HepG2 (cell line): ENCODE measurements around the gene ELL. TPM values are rescaled to one million over a fixed set of nuclear protein-coding genes. Genes with fewer than 3 reads are reported as not detected.
A peak's percentile ranks its signal among the peaks of the same experiment; 100 is the strongest.

Experiments used
- BRF2 ChIP-seq: sonication (generic); formaldehyde crosslinking; IDR thresholded peaks from 2 replicates; pipeline ENCODE4 v1.8.1; 2022; ENCODE audit warnings: mild to moderate bottlenecking, missing genetic modification reagents
- EP300 ChIP-seq, 3 experiments: sonication (generic) in 1 of 3; formaldehyde crosslinking in 1 of 3; IDR thresholded peaks; 2 replicates each; pipeline versions ENCODE4 v1.5.1 to v1.6.1; 2011 to 2020; ENCODE audit warnings: low read depth in 2 of 3, low read length in 2 of 3, borderline replicate concordance in 1 of 3, improper control_type of control experiment in 1 of 3, mild to moderate bottlenecking in 1 of 3, missing genetic modification reagents in 1 of 3, moderate library complexity in 1 of 3
- HNRNPK ChIP-seq: fragments of 200-400 bp; formaldehyde crosslinking; IDR thresholded peaks from 2 replicates; pipeline ENCODE4 v1.6.1; 2018; ENCODE audit warnings: low read length, low read depth, moderate library complexity, mild to moderate bottlenecking; ENCODE audit not compliant: poor library complexity, severe bottlenecking
- HNRNPL ChIP-seq: fragments of 200-400 bp; formaldehyde crosslinking; IDR thresholded peaks from 2 replicates; pipeline ENCODE4 v1.6.1; 2017; ENCODE audit warnings: mild to moderate bottlenecking, low read depth, low read length
- KLF11 ChIP-seq: IDR thresholded peaks from 2 replicates; pipeline ENCODE4 v1.6.1; 2016; ENCODE audit warnings: missing compliant biosample characterization
- KMT2B ChIP-seq: IDR thresholded peaks from 2 replicates; pipeline ENCODE4 v1.6.1; 2016; ENCODE audit warnings: missing genetic modification reagents, missing compliant biosample characterization
- MXI1 ChIP-seq: IDR thresholded peaks from 3 replicates; pipeline ENCODE4 v1.6.1; 2012; ENCODE audit warnings: low read depth, low read length, inconsistent platforms, borderline replicate concordance
- NBN ChIP-seq: fragments of 450-650 bp; conservative IDR thresholded peaks from 2 replicates; pipeline ENCODE4 v1.6.1; 2017
- NFKBIZ ChIP-seq: IDR thresholded peaks from 2 replicates; pipeline ENCODE4 v1.6.1; 2018; ENCODE audit warnings: missing genetic modification reagents, missing compliant biosample characterization
- PCBP1 ChIP-seq: fragments of 200-400 bp; formaldehyde crosslinking; IDR thresholded peaks from 2 replicates; pipeline ENCODE4 v1.6.1; 2017; ENCODE audit warnings: mild to moderate bottlenecking, low read depth, low read length, borderline replicate concordance
- RARG ChIP-seq: sonication (generic); formaldehyde crosslinking; IDR thresholded peaks from 2 replicates; pipeline ENCODE4 v1.4.0; 2020; ENCODE audit warnings: low read depth, mild to moderate bottlenecking, missing genetic modification reagents
- RNF2 ChIP-seq: fragments of 450-650 bp; conservative IDR thresholded peaks from 2 replicates; pipeline ENCODE4 v1.6.1; 2016; ENCODE audit warnings: low read depth
- SATB2 ChIP-seq: sonication (generic); formaldehyde crosslinking; IDR thresholded peaks from 2 replicates; pipeline ENCODE4 v1.5.0; 2020; ENCODE audit warnings: missing genetic modification reagents
- TCF7 ChIP-seq: sonication (generic); IDR thresholded peaks from 2 replicates; pipeline ENCODE4 v1.6.1; 2016; ENCODE audit warnings: antibody characterized with exemption, low read depth
- XBP1 ChIP-seq: sonication (generic); formaldehyde crosslinking; IDR thresholded peaks from 2 replicates; pipeline ENCODE4 v1.5.0; 2020; ENCODE audit warnings: missing genetic modification reagents
- ZNF101 ChIP-seq: sonication (generic); formaldehyde crosslinking; IDR thresholded peaks from 2 replicates; pipeline ENCODE4 v1.4.0; 2020; ENCODE audit warnings: mild to moderate bottlenecking, low read depth, missing genetic modification reagents, borderline replicate concordance
- ZNF274 ChIP-seq: sonication (generic); formaldehyde crosslinking; IDR thresholded peaks from 2 replicates; pipeline ENCODE4 v1.5.1; 2020; ENCODE audit warnings: mild to moderate bottlenecking, missing genetic modification reagents
- ZNF350 ChIP-seq: sonication (generic); formaldehyde crosslinking; IDR thresholded peaks from 2 replicates; pipeline ENCODE4 v1.4.0; 2020; ENCODE audit warnings: mild to moderate bottlenecking, low read depth, missing genetic modification reagents, borderline replicate concordance
- ZNF605 ChIP-seq: sonication (generic); formaldehyde crosslinking; IDR thresholded peaks from 2 replicates; pipeline ENCODE4 v1.8.0; 2022; ENCODE audit warnings: mild to moderate bottlenecking, missing genetic modification reagents
- ZNF678 ChIP-seq: sonication (generic); formaldehyde crosslinking; IDR thresholded peaks from 2 replicates; pipeline ENCODE4 v1.4.0; 2020; ENCODE audit warnings: mild to moderate bottlenecking, missing genetic modification reagents
- ZNF749 ChIP-seq: sonication (generic); formaldehyde crosslinking; IDR thresholded peaks from 2 replicates; pipeline ENCODE4 v1.8.0; 2022; ENCODE audit warnings: mild to moderate bottlenecking, missing genetic modification reagents, moderate library complexity, borderline replicate concordance
- ZNF792 ChIP-seq: IDR thresholded peaks from 2 replicates; pipeline ENCODE4 v1.6.1; 2016
- polyA plus RNA-seq, 8 experiments: library from polyadenylated mRNA; depleted of rRNA in 3 of 8; stranded (reverse) in 7 of 8; unstranded in 1 of 8; fragments of >200 nt; fragmentation: Illumina TruSeq in 4 of 8; extraction: Trizol in 4 of 8; gene quantifications; 2 replicates each; pipeline versions ENCODE4 v1.2.1 to v1.2.3, GENCODE V29; 2011 to 2016; ENCODE audit warnings: low read depth in 4 of 8, missing spikeins in 1 of 8, mixed read lengths in 1 of 8; ENCODE audit not compliant: insufficient read depth in 1 of 8
- total RNA-seq, 5 experiments: library from RNA; depleted of rRNA; stranded (reverse); fragments of >200 nt; fragmentation: Illumina TruSeq; extraction: Trizol; gene quantifications; 2 replicates each; pipeline ENCODE4 v1.2.3, GENCODE V29; 2016; ENCODE audit warnings: low read depth in 1 of 5
- TF ChIP-seq, protein P1 (sequence below): sonication (generic); formaldehyde crosslinking; IDR thresholded peaks from 2 replicates; pipeline ENCODE4 v1.5.0; 2020; ENCODE audit warnings: mild to moderate bottlenecking, missing genetic modification reagents, borderline replicate concordance
- TF ChIP-seq, protein P2 (sequence below): sonication (generic); formaldehyde crosslinking; conservative IDR thresholded peaks from 2 replicates; pipeline ENCODE4 v1.8.0; 2022; ENCODE audit warnings: mild to moderate bottlenecking, moderate library complexity, missing genetic modification reagents

ELL gene
- total and polyA plus RNA-seq, 2 of the 13 experiments (the other 11 are each of a cell fraction or from before 2014, with no cell fraction given), result 3.7 to 5.4 TPM

DNA sequence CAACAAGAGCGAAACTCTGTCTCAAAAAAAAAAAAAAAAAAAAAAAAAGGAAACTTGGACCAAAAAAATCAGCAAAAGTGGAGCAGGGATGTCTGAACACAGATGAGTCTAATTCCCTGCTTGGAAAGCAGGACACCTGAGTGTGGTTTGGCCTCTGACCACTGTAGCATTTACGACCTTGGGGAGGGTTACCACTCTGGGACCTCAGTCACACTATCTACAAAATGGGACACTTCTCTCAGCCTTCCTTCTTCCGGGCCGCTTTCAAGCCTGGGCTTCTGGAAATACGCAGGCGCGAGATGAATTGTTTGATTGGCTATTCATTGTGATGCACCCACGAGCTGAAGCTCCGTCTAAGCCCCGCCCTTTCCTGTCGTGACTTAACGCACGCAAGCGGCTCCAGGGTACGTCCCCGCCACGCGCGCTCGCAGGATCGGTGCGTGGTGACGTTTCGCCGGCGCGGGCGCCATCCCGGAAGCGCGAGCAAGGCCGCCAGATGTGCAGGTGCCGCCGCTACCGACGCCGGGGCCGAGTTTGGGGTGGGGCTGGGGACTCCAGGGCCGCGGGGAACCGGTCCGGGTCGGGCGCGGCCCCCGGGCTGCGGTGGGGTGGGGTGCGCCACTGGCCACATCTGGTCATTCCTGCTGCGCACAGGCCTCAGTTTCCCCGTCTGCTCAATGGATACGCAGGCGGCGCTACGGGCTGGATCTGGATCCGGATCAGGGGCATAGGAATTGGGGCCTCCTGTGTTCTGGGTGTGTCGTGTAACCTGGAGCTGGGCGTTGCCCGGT is 35.7 kb upstream of the ELL start, which contains the start of gene KXD1 (continued):
- TF ChIP-seq, protein P1, sequence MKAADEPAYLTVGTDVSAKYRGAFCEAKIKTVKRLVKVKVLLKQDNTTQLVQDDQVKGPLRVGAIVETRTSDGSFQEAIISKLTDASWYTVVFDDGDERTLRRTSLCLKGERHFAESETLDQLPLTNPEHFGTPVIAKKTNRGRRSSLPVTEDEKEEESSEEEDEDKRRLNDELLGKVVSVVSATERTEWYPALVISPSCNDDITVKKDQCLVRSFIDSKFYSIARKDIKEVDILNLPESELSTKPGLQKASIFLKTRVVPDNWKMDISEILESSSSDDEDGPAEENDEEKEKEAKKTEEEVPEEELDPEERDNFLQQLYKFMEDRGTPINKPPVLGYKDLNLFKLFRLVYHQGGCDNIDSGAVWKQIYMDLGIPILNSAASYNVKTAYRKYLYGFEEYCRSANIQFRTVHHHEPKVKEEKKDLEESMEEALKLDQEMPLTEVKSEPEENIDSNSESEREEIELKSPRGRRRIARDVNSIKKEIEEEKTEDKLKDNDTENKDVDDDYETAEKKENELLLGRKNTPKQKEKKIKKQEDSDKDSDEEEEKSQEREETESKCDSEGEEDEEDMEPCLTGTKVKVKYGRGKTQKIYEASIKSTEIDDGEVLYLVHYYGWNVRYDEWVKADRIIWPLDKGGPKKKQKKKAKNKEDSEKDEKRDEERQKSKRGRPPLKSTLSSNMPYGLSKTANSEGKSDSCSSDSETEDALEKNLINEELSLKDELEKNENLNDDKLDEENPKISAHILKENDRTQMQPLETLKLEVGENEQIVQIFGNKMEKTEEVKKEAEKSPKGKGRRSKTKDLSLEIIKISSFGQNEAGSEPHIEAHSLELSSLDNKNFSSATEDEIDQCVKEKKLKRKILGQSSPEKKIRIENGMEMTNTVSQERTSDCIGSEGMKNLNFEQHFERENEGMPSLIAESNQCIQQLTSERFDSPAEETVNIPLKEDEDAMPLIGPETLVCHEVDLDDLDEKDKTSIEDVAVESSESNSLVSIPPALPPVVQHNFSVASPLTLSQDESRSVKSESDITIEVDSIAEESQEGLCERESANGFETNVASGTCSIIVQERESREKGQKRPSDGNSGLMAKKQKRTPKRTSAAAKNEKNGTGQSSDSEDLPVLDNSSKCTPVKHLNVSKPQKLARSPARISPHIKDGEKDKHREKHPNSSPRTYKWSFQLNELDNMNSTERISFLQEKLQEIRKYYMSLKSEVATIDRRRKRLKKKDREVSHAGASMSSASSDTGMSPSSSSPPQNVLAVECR (CRISPR knock-in tag), result peak; percentile 94
- no peak for TF ChIP-seq ZNF605 (CRISPR knock-in tag)
- TF ChIP-seq RNF2, result no peak
- TF ChIP-seq NBN, result no peak
- no peak for TF ChIP-seq TCF7
- no peak for TF ChIP-seq ZNF792 (CRISPR knock-in tag)
- TF ChIP-seq ZNF678 (CRISPR knock-in tag), result no peak
- no peak for TF ChIP-seq SATB2 (CRISPR knock-in tag)
- TF ChIP-seq ZNF101 (CRISPR knock-in tag), result no peak
- TF ChIP-seq MXI1, result peak; percentile 79; the same call in 1 of the 3 replicates
- no peak for TF ChIP-seq BRF2 (CRISPR knock-in tag)
- no peak for TF ChIP-seq ZNF749 (CRISPR knock-in tag)
- TF ChIP-seq, protein P2, sequence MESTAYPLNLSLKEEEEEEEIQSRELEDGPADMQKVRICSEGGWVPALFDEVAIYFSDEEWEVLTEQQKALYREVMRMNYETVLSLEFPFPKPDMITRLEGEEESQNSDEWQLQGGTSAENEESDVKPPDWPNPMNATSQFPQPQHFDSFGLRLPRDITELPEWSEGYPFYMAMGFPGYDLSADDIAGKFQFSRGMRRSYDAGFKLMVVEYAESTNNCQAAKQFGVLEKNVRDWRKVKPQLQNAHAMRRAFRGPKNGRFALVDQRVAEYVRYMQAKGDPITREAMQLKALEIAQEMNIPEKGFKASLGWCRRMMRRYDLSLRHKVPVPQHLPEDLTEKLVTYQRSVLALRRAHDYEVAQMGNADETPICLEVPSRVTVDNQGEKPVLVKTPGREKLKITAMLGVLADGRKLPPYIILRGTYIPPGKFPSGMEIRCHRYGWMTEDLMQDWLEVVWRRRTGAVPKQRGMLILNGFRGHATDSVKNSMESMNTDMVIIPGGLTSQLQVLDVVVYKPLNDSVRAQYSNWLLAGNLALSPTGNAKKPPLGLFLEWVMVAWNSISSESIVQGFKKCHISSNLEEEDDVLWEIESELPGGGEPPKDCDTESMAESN, result peak; percentile 27; the same call in 1 of the 2 replicates
- no peak for TF ChIP-seq XBP1 (CRISPR knock-in tag)
- peak; percentile 26; the same call in 1 of the 2 replicates for TF ChIP-seq ZNF274 (CRISPR knock-in tag)
- no peak for TF ChIP-seq HNRNPK
- TF ChIP-seq RARG (CRISPR knock-in tag), result no peak
- TF ChIP-seq KMT2B (CRISPR knock-in tag), result no peak; the same call in 1 of the 2 replicates
- no peak for TF ChIP-seq PCBP1
- no peak for TF ChIP-seq KLF11
- TF ChIP-seq NFKBIZ, result no peak
- peak; percentile 33; the same call in 1 of the 2 replicates for TF ChIP-seq ZNF350 (CRISPR knock-in tag)
- 0 out of 4 replicates have a peak, but pooled peaks of 1 of the 2 experiments have one; percentile 31 for TF ChIP-seq EP300 (IDR thresholded peaks at IDR 0.05; ENCODE audit: low read depth in 2 of 2, low read length in 2 of 2)
- no peak for TF ChIP-seq EP300 (CRISPR knock-in tag; IDR thresholded peaks at IDR 0.05; ENCODE audit: borderline replicate concordance)
- TF ChIP-seq HNRNPL, result no peak
